GM23338 (cell line): Measurements from ENCODE around the gene CFAP97D2. TPM values are rescaled to one million over a fixed set of nuclear protein-coding genes. Genes with fewer than 3 reads are reported as not detected.

Experiments
- ATAC-seq: fragments of 200-7000 bp; cut with Tn5 transposase; 3 replicates; pipeline ENCODE4 v1.9.1; 2020
- DNase-seq: peaks from one replicate; pipeline ENCODE4 v3.0.0-alpha.2; 2015; ENCODE audit warnings: low spot score
- H2AFZ ChIP-seq: fragments of 200-600 bp; sonication (generic); 2 replicates; pipeline ENCODE4 v1.8.0; 2016; ENCODE audit warnings: antibody characterized with exemption, mild to moderate bottlenecking, moderate library complexity
- H3F3A ChIP-seq: fragments of 200-600 bp; sonication (generic); replicated peaks from 2 replicates; pipeline ENCODE4 v1.8.0; 2017; ENCODE audit warnings: antibody characterized with exemption, mixed run types, low read depth
- H3K27ac ChIP-seq: fragments of 200-600 bp; sonication (generic); 2 replicates; pipeline ENCODE4 v1.6.1; 2016; ENCODE audit warnings: low read depth
- H3K27me3 ChIP-seq: fragments of 200-600 bp; sonication (generic); 2 replicates; pipeline ENCODE4 v1.8.0; 2016; ENCODE audit warnings: mild to moderate bottlenecking, mixed run types, moderate library complexity; ENCODE audit not compliant: insufficient read depth
- H3K36me3 ChIP-seq: fragments of 200-600 bp; sonication (generic); 2 replicates; pipeline ENCODE4 v1.8.0; 2016; ENCODE audit warnings: mild to moderate bottlenecking; ENCODE audit not compliant: insufficient read depth
- H3K4me1 ChIP-seq: fragments of 200-600 bp; sonication (generic); 2 replicates; pipeline ENCODE4 v1.8.0; 2016; ENCODE audit warnings: mild to moderate bottlenecking, moderate library complexity; ENCODE audit not compliant: insufficient read depth
- H3K4me2 ChIP-seq: fragments of 200-600 bp; sonication (generic); 2 replicates; pipeline ENCODE4 v1.7.1; 2017; ENCODE audit warnings: mixed run types
- H3K4me3 ChIP-seq: fragments of 200-600 bp; sonication (generic); 2 replicates; pipeline ENCODE4 v1.6.1; 2016; ENCODE audit warnings: mixed run types
- H3K79me2 ChIP-seq: fragments of 200-600 bp; sonication (generic); replicated peaks from 2 replicates; pipeline ENCODE4 v1.8.0; 2017; ENCODE audit warnings: mild to moderate bottlenecking; ENCODE audit not compliant: insufficient read depth
- H3K9me2 ChIP-seq: fragments of 200-600 bp; sonication (generic); 2 replicates; pipeline ENCODE4 v1.8.0; 2017; ENCODE audit not compliant: insufficient read depth
- H4K20me1 ChIP-seq: fragments of 200-600 bp; sonication (generic); replicated peaks from 2 replicates; pipeline ENCODE4 v1.8.0; 2017; ENCODE audit warnings: mild to moderate bottlenecking; ENCODE audit not compliant: insufficient read depth
- H3K27ac Mint-ChIP-seq: 2 replicates; pipeline ENCODE4 v1.8.0; 2020; ENCODE audit warnings: inconsistent platforms, mild to moderate bottlenecking, moderate library complexity, mixed read lengths
- H3K27me3 Mint-ChIP-seq: 3 replicates; pipeline ENCODE4 v1.8.0; 2022; ENCODE audit warnings: low read depth, mild to moderate bottlenecking, moderate library complexity, mixed read lengths, inconsistent platforms; ENCODE audit not compliant: insufficient read depth, poor library complexity
- H3K36me3 Mint-ChIP-seq: 3 replicates; pipeline ENCODE4 v1.8.0; 2021; ENCODE audit warnings: low read depth, mild to moderate bottlenecking, inconsistent platforms, moderate library complexity, mixed read lengths
- H3K4me1 Mint-ChIP-seq: 3 replicates; pipeline ENCODE4 v1.8.0; 2020; ENCODE audit warnings: mild to moderate bottlenecking, inconsistent platforms, mixed read lengths
- H3K4me3 Mint-ChIP-seq: 3 replicates; pipeline ENCODE4 v1.8.0; 2021; ENCODE audit warnings: moderate library complexity, mild to moderate bottlenecking, inconsistent platforms, mixed read lengths
- H3K9me3 Mint-ChIP-seq: 3 replicates; pipeline ENCODE4 v1.8.0; 2020; ENCODE audit warnings: moderate library complexity, mild to moderate bottlenecking, inconsistent platforms, mixed read lengths
- CREB1 ChIP-seq: fragments of 250-450 bp; sonication (Bioruptor Pico); IDR thresholded peaks from 2 replicates; pipeline ENCODE4 v1.5.0; 2020; ENCODE audit warnings: low read depth, mild to moderate bottlenecking, moderate library complexity
- CTCF ChIP-seq, 2 experiments: fragments of 200-600 bp in 1 of 2; sonication (generic) in 1 of 2; conservative IDR thresholded peaks; 2 replicates each; pipeline versions ENCODE4 v1.5.1 to v1.6.1; 2016 to 2017; ENCODE audit warnings: antibody characterized with exemption in 2 of 2, low read depth in 2 of 2, mild to moderate bottlenecking in 2 of 2, moderate library complexity in 1 of 2
- ETS1 ChIP-seq: IDR thresholded peaks from 2 replicates; pipeline ENCODE4 v1.6.1; 2016; ENCODE audit warnings: antibody characterized with exemption
- EZH2 ChIP-seq: fragments of 200-600 bp; sonication (generic); IDR thresholded peaks from one replicate; pipeline ENCODE4 v1.8.0; 2017; ENCODE audit warnings: antibody characterized with exemption, mild to moderate bottlenecking, low read depth; ENCODE audit not compliant: unreplicated experiment
- EZH2phosphoT487 ChIP-seq: fragments of 200-600 bp; sonication (generic); IDR thresholded peaks from one replicate; pipeline ENCODE4 v1.8.1; 2018; ENCODE audit warnings: antibody characterized with exemption; ENCODE audit not compliant: unreplicated experiment
- NANOG ChIP-seq: IDR thresholded peaks from 2 replicates; pipeline ENCODE4 v1.6.1; 2016; ENCODE audit warnings: antibody characterized with exemption, borderline replicate concordance
- POLR2AphosphoS5 ChIP-seq: IDR thresholded peaks from 2 replicates; pipeline ENCODE4 v1.6.1; 2016; ENCODE audit warnings: antibody characterized with exemption, low read depth
- REST ChIP-seq: IDR thresholded peaks from one replicate; pipeline ENCODE4 v1.6.1; 2018; ENCODE audit warnings: antibody characterized with exemption; ENCODE audit not compliant: unreplicated experiment
- STAT1 ChIP-seq: IDR thresholded peaks from one replicate; pipeline ENCODE4 v1.6.1; 2016; ENCODE audit warnings: antibody characterized with exemption; ENCODE audit not compliant: unreplicated experiment
- ZNF114 ChIP-seq: fragments of 250-450 bp; sonication (Bioruptor Pico); IDR thresholded peaks from 2 replicates; pipeline ENCODE4 v1.5.0; 2020; ENCODE audit warnings: mild to moderate bottlenecking, moderate library complexity
- ZNF331 ChIP-seq: fragments of 250-450 bp; sonication (Bioruptor Pico); IDR thresholded peaks from 2 replicates; pipeline ENCODE4 v1.5.0; 2020; ENCODE audit warnings: low read depth, mild to moderate bottlenecking, moderate library complexity
- polyA plus RNA-seq: library from polyadenylated mRNA; unstranded; fragments of >200 nt; fragmentation: Nextera tagmentation; extraction: Ambion mirVana; gene quantifications from 2 replicates; pipeline ENCODE4 v1.2.1, GENCODE V29; 2016
- total RNA-seq: library from RNA; depleted of rRNA; stranded (reverse); fragments of >200 nt; shearing (Covaris generic); gene quantifications from 2 replicates; pipeline ENCODE4 v1.2.3, GENCODE V29; 2014

CFAP97D2 gene
- total and polyA plus RNA-seq, 2 experiments from 2014 or later: not detected

DNA sequence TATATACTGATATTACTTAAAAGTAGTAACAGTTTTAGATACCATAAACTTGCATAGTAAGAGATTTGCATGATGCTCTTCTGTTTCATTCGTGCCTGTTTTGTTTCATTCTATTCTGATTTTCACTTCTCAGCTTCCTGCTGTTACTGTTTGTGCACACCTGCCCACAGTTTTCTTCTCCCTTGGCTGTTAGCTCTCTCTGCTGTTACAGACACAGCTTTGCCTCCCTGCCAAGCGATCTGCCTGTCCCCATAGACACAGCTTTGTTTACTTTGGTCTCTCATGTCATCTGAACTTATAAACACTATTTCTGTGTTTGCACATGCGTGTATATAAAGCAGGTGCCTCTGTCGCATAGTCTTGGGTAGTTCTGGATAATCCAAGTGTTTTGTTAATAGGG is 80.9 kb downstream of the CFAP97D2 start (continued):
- no peak for TF ChIP-seq EZH2phosphoT487
- no peak for TF ChIP-seq ZNF331 (CRISPR knock-in tag)
- no peak for TF ChIP-seq EZH2
- TF ChIP-seq REST: no peak
- no peak for TF ChIP-seq NANOG
- TF ChIP-seq ETS1: no peak
- TF ChIP-seq STAT1: no peak
- TF ChIP-seq CREB1 (CRISPR knock-in tag): no peak

GRCh38 chr13:114260814-114261213 is 81.8 kb downstream of the CFAP97D2 start:
- peaks cover 17% of the 10 kb centered on the region for H3K4me1 ChIP-seq
- no peak overlapping the region for H3K4me2 ChIP-seq
- H4K20me1 ChIP-seq: peaks cover 17% of the 10 kb centered on the region; the same call in 1 of the 2 replicates
- H3K27ac ChIP-seq: no peak overlapping the region
- no peaks in the 10 kb centered on the region for H3K27me3 ChIP-seq
- no peak overlapping the region for H2AFZ ChIP-seq
- H3K4me3 Mint-ChIP-seq: no peak overlapping the region
- ATAC-seq: no peak
- no peak for DNase-seq
- H3K4me3 ChIP-seq: no peak overlapping the region
- H3K36me3 ChIP-seq: peaks cover 66% of the 10 kb centered on the region
- no peaks in the 10 kb centered on the region for H3K27me3 Mint-ChIP-seq
- peaks cover 6% of the 10 kb centered on the region for H3K79me2 ChIP-seq
- H3K27ac Mint-ChIP-seq: no peak overlapping the region
- H3K9me3 Mint-ChIP-seq: no peaks in the 10 kb centered on the region
- 0 out of 2 replicates have a peak, but pooled peaks cover 5% of the 10 kb centered on the region for H3F3A ChIP-seq
- H3K36me3 Mint-ChIP-seq: peaks cover 88% of the 10 kb centered on the region
- H3K9me2 ChIP-seq: no peaks in the 10 kb centered on the region
- peaks cover 23% of the 10 kb centered on the region for H3K4me1 Mint-ChIP-seq
- TF ChIP-seq STAT1 (no peak), NANOG (no peak), ZNF114 (CRISPR knock-in tag) (no peak), CREB1 (CRISPR knock-in tag) (no peak), POLR2AphosphoS5 (no peak), EZH2 (no peak), EZH2phosphoT487 (no peak), REST (no peak), CTCF (conservative IDR thresholded peaks at IDR 0.05; ENCODE audit: low read depth in 2 of 2) (no peak), ZNF331 (CRISPR knock-in tag) (no peak)
